SK-N-SH treated with all-trans-retinoic acid at 6 μM for 48 hours (cell line): Measurements from ENCODE around the gene CDH4.

Experiments used
- ATAC-seq: fragments of 200-7000 bp; cut with Tn5 transposase; 3 replicates; pipeline ENCODE4 v1.9.1; 2020; ENCODE audit warnings: mild to moderate bottlenecking, moderate library complexity
- ARNTL ChIP-seq: fragments of 450-650 bp; formaldehyde crosslinking; IDR thresholded peaks from 2 replicates; pipeline ENCODE4 v1.5.0; 2020; ENCODE audit warnings: low read depth, mild to moderate bottlenecking, moderate library complexity, borderline replicate concordance
- BACH2 ChIP-seq: fragments of 250-450 bp; sonication (Bioruptor Pico); IDR thresholded peaks from 2 replicates; pipeline ENCODE4 v1.9.0; 2021; ENCODE audit warnings: mild to moderate bottlenecking, borderline replicate concordance
- CREB5 ChIP-seq: fragments of 250-450 bp; sonication (Bioruptor Pico); IDR thresholded peaks from 2 replicates; pipeline ENCODE4 v1.5.1; 2020; ENCODE audit warnings: low read depth, mild to moderate bottlenecking, moderate library complexity
- CSDC2 ChIP-seq: fragments of 250-450 bp; sonication (Bioruptor Pico); IDR thresholded peaks from 2 replicates; pipeline ENCODE4 v1.5.0; 2020; ENCODE audit warnings: mild to moderate bottlenecking, moderate library complexity
- GLIS3 ChIP-seq: fragments of 250-450 bp; sonication (Bioruptor Pico); IDR thresholded peaks from 2 replicates; pipeline ENCODE4 v1.5.0; 2020; ENCODE audit warnings: mild to moderate bottlenecking, moderate library complexity
- ISL1 ChIP-seq: fragments of 250-450 bp; sonication (Bioruptor Pico); IDR thresholded peaks from 2 replicates; pipeline ENCODE4 v2.1.2; 2022; ENCODE audit warnings: mild to moderate bottlenecking, moderate library complexity
- OSR1 ChIP-seq: fragments of 250-450 bp; sonication (Bioruptor Pico); IDR thresholded peaks from 2 replicates; pipeline ENCODE4 v1.8.0; 2022; ENCODE audit warnings: moderate library complexity, mild to moderate bottlenecking, inconsistent platforms
- PPARA ChIP-seq: fragments of 250-450 bp; sonication (Bioruptor Pico); IDR thresholded peaks from 2 replicates; pipeline ENCODE4 v1.5.0; 2020; ENCODE audit warnings: mild to moderate bottlenecking, borderline replicate concordance
- RARB ChIP-seq: fragments of 250-450 bp; sonication (Bioruptor Pico); IDR thresholded peaks from 2 replicates; pipeline ENCODE4 v1.8.0; 2021; ENCODE audit warnings: mild to moderate bottlenecking, moderate library complexity
- SNAI2 ChIP-seq: fragments of 250-450 bp; sonication (Bioruptor Pico); IDR thresholded peaks from 2 replicates; pipeline ENCODE4 v1.5.0; 2020; ENCODE audit warnings: mild to moderate bottlenecking, moderate library complexity
- TCF4 ChIP-seq: fragments of 250-450 bp; sonication (Bioruptor Pico); IDR thresholded peaks from 2 replicates; pipeline ENCODE4 v1.8.0; 2021; ENCODE audit warnings: mild to moderate bottlenecking, moderate library complexity, borderline replicate concordance
- TOX ChIP-seq: fragments of 250-450 bp; sonication (Bioruptor Pico); IDR thresholded peaks from 2 replicates; pipeline ENCODE4 v1.8.0; 2021; ENCODE audit warnings: mild to moderate bottlenecking, moderate library complexity, borderline replicate concordance
- ZC3H10 ChIP-seq: fragments of 250-450 bp; sonication (Bioruptor Pico); IDR thresholded peaks from 2 replicates; pipeline ENCODE4 v1.5.1; 2021; ENCODE audit warnings: mild to moderate bottlenecking, moderate library complexity
- ZFP30 ChIP-seq: fragments of 450-650 bp; formaldehyde crosslinking; IDR thresholded peaks from 2 replicates; pipeline ENCODE4 v1.5.0; 2022; ENCODE audit warnings: mild to moderate bottlenecking, moderate library complexity
- ZNF8 ChIP-seq: fragments of 450-650 bp; formaldehyde crosslinking; IDR thresholded peaks from 2 replicates; pipeline ENCODE4 v1.5.0; 2020; ENCODE audit warnings: mild to moderate bottlenecking, moderate library complexity
- TF ChIP-seq, protein P1 (sequence below): fragments of 250-450 bp; sonication (Bioruptor Pico); IDR thresholded peaks from 2 replicates; pipeline ENCODE4 v1.5.1; 2021; ENCODE audit warnings: mild to moderate bottlenecking, moderate library complexity
- TF ChIP-seq, protein P2 (sequence below): fragments of 250-450 bp; sonication (Bioruptor Pico); IDR thresholded peaks from 2 replicates; pipeline ENCODE4 v1.5.0; 2020; ENCODE audit warnings: mild to moderate bottlenecking, moderate library complexity

Gene CDH4

GRCh38 chr20:61502433-61502832, 250.4 kb downstream of the CDH4 start:
- TF ChIP-seq, protein P1, sequence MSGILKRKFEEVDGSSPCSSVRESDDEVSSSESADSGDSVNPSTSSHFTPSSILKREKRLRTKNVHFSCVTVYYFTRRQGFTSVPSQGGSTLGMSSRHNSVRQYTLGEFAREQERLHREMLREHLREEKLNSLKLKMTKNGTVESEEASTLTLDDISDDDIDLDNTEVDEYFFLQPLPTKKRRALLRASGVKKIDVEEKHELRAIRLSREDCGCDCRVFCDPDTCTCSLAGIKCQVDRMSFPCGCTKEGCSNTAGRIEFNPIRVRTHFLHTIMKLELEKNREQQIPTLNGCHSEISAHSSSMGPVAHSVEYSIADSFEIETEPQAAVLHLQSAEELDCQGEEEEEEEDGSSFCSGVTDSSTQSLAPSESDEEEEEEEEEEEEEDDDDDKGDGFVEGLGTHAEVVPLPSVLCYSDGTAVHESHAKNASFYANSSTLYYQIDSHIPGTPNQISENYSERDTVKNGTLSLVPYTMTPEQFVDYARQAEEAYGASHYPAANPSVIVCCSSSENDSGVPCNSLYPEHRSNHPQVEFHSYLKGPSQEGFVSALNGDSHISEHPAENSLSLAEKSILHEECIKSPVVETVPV (CRISPR knock-in tag): no peak
- TF ChIP-seq, protein P2, sequence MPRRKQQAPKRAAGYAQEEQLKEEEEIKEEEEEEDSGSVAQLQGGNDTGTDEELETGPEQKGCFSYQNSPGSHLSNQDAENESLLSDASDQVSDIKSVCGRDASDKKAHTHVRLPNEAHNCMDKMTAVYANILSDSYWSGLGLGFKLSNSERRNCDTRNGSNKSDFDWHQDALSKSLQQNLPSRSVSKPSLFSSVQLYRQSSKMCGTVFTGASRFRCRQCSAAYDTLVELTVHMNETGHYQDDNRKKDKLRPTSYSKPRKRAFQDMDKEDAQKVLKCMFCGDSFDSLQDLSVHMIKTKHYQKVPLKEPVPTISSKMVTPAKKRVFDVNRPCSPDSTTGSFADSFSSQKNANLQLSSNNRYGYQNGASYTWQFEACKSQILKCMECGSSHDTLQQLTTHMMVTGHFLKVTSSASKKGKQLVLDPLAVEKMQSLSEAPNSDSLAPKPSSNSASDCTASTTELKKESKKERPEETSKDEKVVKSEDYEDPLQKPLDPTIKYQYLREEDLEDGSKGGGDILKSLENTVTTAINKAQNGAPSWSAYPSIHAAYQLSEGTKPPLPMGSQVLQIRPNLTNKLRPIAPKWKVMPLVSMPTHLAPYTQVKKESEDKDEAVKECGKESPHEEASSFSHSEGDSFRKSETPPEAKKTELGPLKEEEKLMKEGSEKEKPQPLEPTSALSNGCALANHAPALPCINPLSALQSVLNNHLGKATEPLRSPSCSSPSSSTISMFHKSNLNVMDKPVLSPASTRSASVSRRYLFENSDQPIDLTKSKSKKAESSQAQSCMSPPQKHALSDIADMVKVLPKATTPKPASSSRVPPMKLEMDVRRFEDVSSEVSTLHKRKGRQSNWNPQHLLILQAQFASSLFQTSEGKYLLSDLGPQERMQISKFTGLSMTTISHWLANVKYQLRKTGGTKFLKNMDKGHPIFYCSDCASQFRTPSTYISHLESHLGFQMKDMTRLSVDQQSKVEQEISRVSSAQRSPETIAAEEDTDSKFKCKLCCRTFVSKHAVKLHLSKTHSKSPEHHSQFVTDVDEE (CRISPR knock-in tag): no peak
- no peak for TF ChIP-seq OSR1 (CRISPR knock-in tag)
- no peak for TF ChIP-seq TOX
- TF ChIP-seq ZNF8: no peak
- TF ChIP-seq BACH2 (CRISPR knock-in tag): no peak
- TF ChIP-seq CSDC2: no peak
- no peak for TF ChIP-seq TCF4 (CRISPR knock-in tag)
- no peak for TF ChIP-seq PPARA (CRISPR knock-in tag)
- no peak for TF ChIP-seq CREB5 (CRISPR knock-in tag)
- TF ChIP-seq ZFP30 (CRISPR knock-in tag): no peak
- TF ChIP-seq GLIS3 (CRISPR knock-in tag): no peak
- TF ChIP-seq, all 23 proteins: peak for 0
- no peak for ATAC-seq

- no peak for ATAC-seq
- no peak for TF ChIP-seq PPARA (CRISPR knock-in tag)
- no peak for TF ChIP-seq RARB (CRISPR knock-in tag)
- TF ChIP-seq, protein P2 (CRISPR knock-in tag): no peak
- no peak for TF ChIP-seq ISL1 (CRISPR knock-in tag)
- TF ChIP-seq ZNF8: no peak
- no peak for TF ChIP-seq ARNTL (CRISPR knock-in tag)
- no peak for TF ChIP-seq BACH2 (CRISPR knock-in tag)
Measured at GRCh38 chr20:61503106-61503505, 251.0 kb downstream of the CDH4 start.

GRCh38 chr20:61505508-61505907, 253.4 kb downstream of the CDH4 start:
- no peak for TF ChIP-seq ISL1 (CRISPR knock-in tag)
- no peak for TF ChIP-seq ZNF8
- TF ChIP-seq SNAI2 (CRISPR knock-in tag): no peak
- no peak for TF ChIP-seq GLIS3 (CRISPR knock-in tag)
- no peak for TF ChIP-seq ZC3H10 (CRISPR knock-in tag)
- no peak for TF ChIP-seq PPARA (CRISPR knock-in tag)
- TF ChIP-seq RARB (CRISPR knock-in tag): no peak
- TF ChIP-seq TCF4 (CRISPR knock-in tag): no peak
- TF ChIP-seq BACH2 (CRISPR knock-in tag): no peak
- no peak for TF ChIP-seq TOX
- TF ChIP-seq ARNTL (CRISPR knock-in tag): no peak
- TF ChIP-seq, protein P1 (CRISPR knock-in tag): no peak
- TF ChIP-seq OSR1 (CRISPR knock-in tag): no peak
- ATAC-seq: no peak
